Hippocampal formation (tissue), 2 donors: ENCODE measurements around the gene MOB3A.
"Not testable (repeated sequence)": the region's sequence is repeated elsewhere in the genome, so short reads cannot be mapped to it uniquely, and the experiment has no call there.

Source experiments
- DNase-seq, 2 donors: peaks; one replicate each; lab custom pipeline; 2025; lab: John Stamatoyannopoulos, UW

MOB3A gene

GRCh38 chr19:2096034-2096479 is at the start of gene MOB3A:
TSS of gene MOB3A (minus strand) at chr19:2096326. CDS start at chr19:2078560, 17,766 bp downstream.
- no peak for DNase-seq

- DNase-seq, result no peak
These were observed 49.7 kb upstream of the MOB3A start for GRCh38 chr19:2145831-2146241.

- no peak for DNase-seq
These were observed 48.1 kb upstream of the MOB3A start for GRCh38 chr19:2144190-2144589.

- DNase-seq, result no peak
These were observed 46.2 kb upstream of the MOB3A start for GRCh38 chr19:2142173-2142829.

GRCh38 chr19:2140138-2140569 is 44.0 kb upstream of the MOB3A start:
- DNase-seq, result no peak

GRCh38 chr19:2139385-2140137 is 43.4 kb upstream of the MOB3A start:
- DNase-seq, result no peak

GRCh38 chr19:2138061-2138728 is 42.1 kb upstream of the MOB3A start:
- no peak for DNase-seq

- DNase-seq, result no peak
These were observed 40.7 kb upstream of the MOB3A start for GRCh38 chr19:2136796-2137195.

GRCh38 chr19:2135474-2136402 is 39.6 kb upstream of the MOB3A start:
- DNase-seq, result no peak

GRCh38 chr19:2132731-2133490 is 36.8 kb upstream of the MOB3A start:
- DNase-seq, result no peak

GRCh38 chr19:2132191-2132590 is 36.1 kb upstream of the MOB3A start:
- no peak for DNase-seq

- DNase-seq, result not testable (repeated sequence)
These were observed 35.2 kb upstream of the MOB3A start for GRCh38 chr19:2131012-2131975.

- DNase-seq, result no peak
These were observed 34.0 kb upstream of the MOB3A start for GRCh38 chr19:2129892-2130770.

- DNase-seq, result no peak
These were observed 33.4 kb upstream of the MOB3A start for GRCh38 chr19:2129486-2129885.

- no peak for DNase-seq
These were observed 32.9 kb upstream of the MOB3A start for GRCh38 chr19:2129022-2129421.

- not testable (repeated sequence) for DNase-seq
These were observed 32.1 kb upstream of the MOB3A start for GRCh38 chr19:2128252-2128651.

- no peak for DNase-seq
These were observed 31.6 kb upstream of the MOB3A start for GRCh38 chr19:2127758-2128157.

- no peak for DNase-seq
These were observed 30.9 kb upstream of the MOB3A start for GRCh38 chr19:2126879-2127518.
